Neural crest cell (in vitro differentiated cells): ENCODE data around the gene EYS. TPM values are rescaled to one million over a fixed set of nuclear protein-coding genes. Genes with fewer than 3 reads are reported as not detected.

ENCODE experiments used
- DNase-seq: peaks from one replicate; pipeline ENCODE4 v3.0.0; 2021; ENCODE audit warnings: low read depth, mixed read lengths, low spot score
- H3K27ac Mint-ChIP-seq: one replicate; pipeline ENCODE4 v1.8.0; 2021; ENCODE audit warnings: mild to moderate bottlenecking, mixed read lengths; ENCODE audit not compliant: unreplicated experiment
- H3K27me3 Mint-ChIP-seq: 2 replicates; pipeline ENCODE4 v1.8.0; 2021; ENCODE audit warnings: low read depth, mild to moderate bottlenecking, mixed read lengths
- H3K36me3 Mint-ChIP-seq: 2 replicates; pipeline ENCODE4 v1.8.0; 2021; ENCODE audit warnings: low read depth, mild to moderate bottlenecking, mixed read lengths
- H3K4me1 Mint-ChIP-seq: 2 replicates; pipeline ENCODE4 v1.8.0; 2021; ENCODE audit warnings: mixed read lengths
- H3K4me3 Mint-ChIP-seq: one replicate; pipeline ENCODE4 v1.8.0; 2021; ENCODE audit warnings: mild to moderate bottlenecking, mixed read lengths
- H3K9me3 Mint-ChIP-seq: 2 replicates; pipeline ENCODE4 v1.8.0; 2021; ENCODE audit warnings: mixed read lengths
- CTCF ChIP-seq: fragments of 200-600 bp; sonication (generic); conservative IDR thresholded peaks from 2 replicates; pipeline ENCODE4 v1.5.0; 2021; ENCODE audit warnings: antibody characterized with exemption, mild to moderate bottlenecking
- total RNA-seq: library from RNA; stranded (reverse); gene quantifications from 2 replicates; pipeline ENCODE4 v1.2.1, GENCODE V29; 2021

Gene EYS
- total RNA-seq, 1 donor from 2014 or later: 0.40 TPM

- no peak for DNase-seq
- Mint-ChIP-seq H3K27me3 (no peaks in the 10 kb centered on the region), H3K9me3 (no peaks in the 10 kb centered on the region), H3K4me1 (no peaks in the 10 kb centered on the region), H3K36me3 (no peaks in the 10 kb centered on the region), H3K4me3 (no peak overlapping the region), H3K27ac (no peak overlapping the region)
- no peak for TF ChIP-seq CTCF
Measured at GRCh38 chr6:65113581-65113980, 593.4 kb downstream of the EYS start.

GRCh38 chr6:65112435-65112834, 594.6 kb downstream of the EYS start:
- no peak overlapping the region for H3K4me3 Mint-ChIP-seq
- DNase-seq: no peak
- H3K27me3 Mint-ChIP-seq: no peaks in the 10 kb centered on the region
- TF ChIP-seq CTCF: no peak
- H3K36me3 Mint-ChIP-seq: no peaks in the 10 kb centered on the region
- no peak overlapping the region for H3K27ac Mint-ChIP-seq
- H3K9me3 Mint-ChIP-seq: no peaks in the 10 kb centered on the region
- H3K4me1 Mint-ChIP-seq: no peaks in the 10 kb centered on the region

GRCh38 chr6:65110031-65110430, 597.0 kb downstream of the EYS start:
- no peaks in the 10 kb centered on the region for H3K4me1 Mint-ChIP-seq
- TF ChIP-seq CTCF: no peak
- no peak overlapping the region for H3K4me3 Mint-ChIP-seq
- no peaks in the 10 kb centered on the region for H3K27me3 Mint-ChIP-seq
- H3K9me3 Mint-ChIP-seq: no peaks in the 10 kb centered on the region
- no peak overlapping the region for H3K27ac Mint-ChIP-seq
- no peak for DNase-seq
- no peaks in the 10 kb centered on the region for H3K36me3 Mint-ChIP-seq

- no peaks in the 10 kb centered on the region for H3K27me3 Mint-ChIP-seq
- no peaks in the 10 kb centered on the region for H3K36me3 Mint-ChIP-seq
- H3K4me3 Mint-ChIP-seq: no peak overlapping the region
- no peaks in the 10 kb centered on the region for H3K9me3 Mint-ChIP-seq
- DNase-seq: no peak
- no peaks in the 10 kb centered on the region for H3K4me1 Mint-ChIP-seq
- TF ChIP-seq CTCF: no peak
- no peak overlapping the region for H3K27ac Mint-ChIP-seq
Measured at GRCh38 chr6:65098349-65098748, 608.7 kb downstream of the EYS start.

- no peaks in the 10 kb centered on the region for H3K27me3 Mint-ChIP-seq
- no peak overlapping the region for H3K4me3 Mint-ChIP-seq
- no peaks in the 10 kb centered on the region for H3K4me1 Mint-ChIP-seq
- no peak for DNase-seq
- TF ChIP-seq CTCF: no peak
- H3K27ac Mint-ChIP-seq: no peak overlapping the region
- H3K9me3 Mint-ChIP-seq: peaks cover 2% of the 10 kb centered on the region
- H3K36me3 Mint-ChIP-seq: no peaks in the 10 kb centered on the region
Measured at GRCh38 chr6:65091561-65091960, 615.5 kb downstream of the EYS start.

GRCh38 chr6:65088575-65088974, 618.5 kb downstream of the EYS start:
- Mint-ChIP-seq H3K36me3 (no peaks in the 10 kb centered on the region), H3K27me3 (no peaks in the 10 kb centered on the region), H3K9me3 (peaks cover 2% of the 10 kb centered on the region), H3K4me3 (no peak overlapping the region), H3K4me1 (no peaks in the 10 kb centered on the region), H3K27ac (no peak overlapping the region)
- no peak for TF ChIP-seq CTCF
- DNase-seq: no peak
